A549 (cell line): ENCODE measurements around the gene KIAA1755. TPM values are rescaled to one million over a fixed set of nuclear protein-coding genes. Genes with fewer than 3 reads are reported as not detected.

ENCODE experiments used
- ATAC-seq, 2 experiments: fragments of 200-7000 bp in 1 of 2; fragments of >200 bp in 1 of 2; cut with Nextera tagmentation in 1 of 2; cut with Tn5 transposase in 1 of 2; 3 replicates each; pipeline versions ENCODE4 v1.8.0 to v1.9.1; 2018 to 2020; ENCODE audit warnings: mild to moderate bottlenecking in 1 of 2, moderate library complexity in 1 of 2
- CTCF ChIA-PET: fragments of 300-600 bp; sonication (Branson Sonifier 250); formaldehyde crosslinking; extraction: SDS; loops from one replicate; lab custom pipeline; 2021; ENCODE audit warnings: antibody characterized with exemption, inconsistent platforms; lab: Yijun Ruan, JAX
- POLR2A ChIA-PET: fragments of 350-600 bp; formaldehyde crosslinking; extraction: SDS; loops from one replicate; lab custom pipeline; 2021; ENCODE audit warnings: antibody characterized with exemption, inconsistent platforms; lab: Yijun Ruan, JAX
- DNase-seq, 2 experiments: peaks; one replicate each; pipeline versions ENCODE4 v3.0.0 to v3.0.0-alpha.2; 2011 to 2016; ENCODE audit warnings: low read depth in 1 of 2, low spot score in 1 of 2
- FAIRE-seq: peaks from 2 replicates; lab custom pipeline; 2011; peaks lifted over from hg19 to GRCh38; lab: Jason Lieb, UNC
- H3K27ac ChIP-seq, 2 experiments: fragments of >200 bp; sonication (Bioruptor Twin); formaldehyde crosslinking; 3 replicates each; pipeline ENCODE4 v1.5.1; 2016 to 2017
- H3K4me1 ChIP-seq: fragments of >200 bp; sonication (Bioruptor Twin); formaldehyde crosslinking; 3 replicates; pipeline ENCODE4 v1.6.1; 2016
- H3K4me2 ChIP-seq: fragments of >200 bp; sonication (Bioruptor Twin); formaldehyde crosslinking; 3 replicates; pipeline ENCODE4 v1.6.1; 2016
- H3K4me3 ChIP-seq: fragments of >200 bp; sonication (Bioruptor Twin); formaldehyde crosslinking; 3 replicates; pipeline ENCODE4 v1.5.1; 2016
- H3K9me3 ChIP-seq: fragments of >200 bp; sonication (Bioruptor Twin); formaldehyde crosslinking; 3 replicates; pipeline ENCODE4 v1.6.1; 2016
- BCL3 ChIP-seq: fragments of >200 bp; sonication (Bioruptor Twin); formaldehyde crosslinking; IDR thresholded peaks from 3 replicates; pipeline ENCODE4 v1.6.1; 2016
- CEBPB ChIP-seq, 2 experiments: fragments of >200 bp in 1 of 2; sonication (Bioruptor Twin) in 1 of 2; formaldehyde crosslinking in 1 of 2; IDR thresholded peaks; 2 replicates each; pipeline ENCODE4 v1.6.1; 2012 to 2016
- EHMT2 ChIP-seq: fragments of 200-600 bp; sonication (generic); IDR thresholded peaks from 2 replicates; pipeline ENCODE4 v1.6.1; 2016; ENCODE audit warnings: antibody characterized with exemption, low read depth, mild to moderate bottlenecking, moderate library complexity
- ELK1 ChIP-seq: fragments of 150-350 bp; IDR thresholded peaks from 2 replicates; pipeline ENCODE4 v1.6.1; 2014; ENCODE audit warnings: low read depth, mild to moderate bottlenecking, low read length
- ESRRA ChIP-seq: fragments of 150-350 bp; IDR thresholded peaks from 2 replicates; pipeline ENCODE4 v1.6.1; 2014; ENCODE audit warnings: mild to moderate bottlenecking, low read length, borderline replicate concordance
- FOXS1 ChIP-seq: fragments of 250-450 bp; sonication (Bioruptor Pico); IDR thresholded peaks from 2 replicates; pipeline ENCODE4 v1.5.0; 2020; ENCODE audit warnings: mild to moderate bottlenecking, moderate library complexity
- GATA3 ChIP-seq: IDR thresholded peaks from 2 replicates; pipeline ENCODE4 v1.6.1; 2012; ENCODE audit warnings: borderline replicate concordance
- HDAC2 ChIP-seq: fragments of 200-600 bp; sonication (generic); IDR thresholded peaks from 2 replicates; pipeline ENCODE4 v1.6.1; 2016
- HEYL ChIP-seq: fragments of 250-450 bp; sonication (Bioruptor Pico); IDR thresholded peaks from 2 replicates; pipeline ENCODE4 v1.8.0; 2021; ENCODE audit warnings: mild to moderate bottlenecking, moderate library complexity
- HMGXB4 ChIP-seq: fragments of 250-450 bp; sonication (Bioruptor Pico); IDR thresholded peaks from 2 replicates; pipeline ENCODE4 v1.5.0; 2021; ENCODE audit warnings: mild to moderate bottlenecking, moderate library complexity, borderline replicate concordance
- HOXB13 ChIP-seq: fragments of 250-450 bp; sonication (Bioruptor Pico); IDR thresholded peaks from 2 replicates; pipeline ENCODE4 v1.5.0; 2020; ENCODE audit warnings: low read depth, mild to moderate bottlenecking, moderate library complexity
- MAFK ChIP-seq: fragments of 450-650 bp; IDR thresholded peaks from 2 replicates; pipeline ENCODE4 v1.6.1; 2014; ENCODE audit not compliant: partially characterized antibody
- MAZ ChIP-seq: fragments of 150-350 bp; IDR thresholded peaks from 2 replicates; pipeline ENCODE4 v1.6.1; 2014; ENCODE audit warnings: antibody characterized with exemption, low read depth, low read length, borderline replicate concordance
- NFE2L2 ChIP-seq: fragments of 150-350 bp; conservative IDR thresholded peaks from 2 replicates; pipeline ENCODE4 v1.6.1; 2014; ENCODE audit warnings: low read length
- PBX3 ChIP-seq: IDR thresholded peaks from 2 replicates; pipeline ENCODE4 v1.6.1; 2012
- POLR2A ChIP-seq: IDR thresholded peaks from 2 replicates; pipeline ENCODE4 v1.6.1; 2012; ENCODE audit warnings: mild to moderate bottlenecking, low read length
- RFX5 ChIP-seq: fragments of 450-650 bp; IDR thresholded peaks from 2 replicates; pipeline ENCODE4 v1.7.1; 2014; ENCODE audit warnings: antibody characterized with exemption, mild to moderate bottlenecking, moderate library complexity
- TFCP2L1 ChIP-seq: fragments of 250-450 bp; sonication (Bioruptor Pico); IDR thresholded peaks from 2 replicates; pipeline ENCODE4 v1.5.0; 2021; ENCODE audit warnings: mild to moderate bottlenecking
- USF2 ChIP-seq: fragments of 450-650 bp; IDR thresholded peaks from 2 replicates; pipeline ENCODE4 v1.6.1; 2014; ENCODE audit warnings: antibody characterized with exemption
- ZC3H11A ChIP-seq: fragments of 450-650 bp; IDR thresholded peaks from 2 replicates; pipeline ENCODE4 v1.6.1; 2014; ENCODE audit warnings: antibody characterized with exemption, mild to moderate bottlenecking
- ZFP36 ChIP-seq: fragments of 450-650 bp; IDR thresholded peaks from 2 replicates; pipeline ENCODE4 v1.6.1; 2014; ENCODE audit warnings: borderline replicate concordance; ENCODE audit not compliant: partially characterized antibody
- ZNF302 ChIP-seq: fragments of 250-450 bp; sonication (Bioruptor Pico); IDR thresholded peaks from 2 replicates; pipeline ENCODE4 v1.9.0; 2021; ENCODE audit warnings: inconsistent platforms, mild to moderate bottlenecking, moderate library complexity
- ZSCAN20 ChIP-seq: fragments of 250-450 bp; sonication (Bioruptor Pico); IDR thresholded peaks from 2 replicates; pipeline ENCODE4 v1.8.0; 2022; ENCODE audit warnings: mild to moderate bottlenecking, moderate library complexity
- WGBS: methylation state at CpG from one replicate; pipeline ENCODE4 v1.1.6; 2017; ENCODE audit errors: missing lambda C conversion rate; 5-methylcytosine and 5-hydroxymethylcytosine counted together
- polyA plus RNA-seq, 4 experiments: library from polyadenylated mRNA; depleted of rRNA in 3 of 4; stranded (reverse); fragments of >200 nt; fragmentation: RNase III in 1 of 4; extraction: RNeasy Plus Mini Kit Qiagen cat#74134 plus additional on column Dnase treatment in 1 of 4; gene quantifications; 2 replicates in 3 of 4; 3 replicates in 1 of 4; pipeline ENCODE4 v1.2.3, GENCODE V29; 2011 to 2017

The KIAA1755 gene
- polyA plus RNA-seq, 2 of the 4 experiments (the other 2 are of a cell fraction), result 0.04 to 0.21 TPM

- no peak for DNase-seq
- FAIRE-seq, result no peak
- TF ChIP-seq FOXS1 (CRISPR knock-in tag) (no peak), ZFP36 (no peak), EHMT2 (no peak), HDAC2 (no peak)
- WGBS, result 61% methylated on average over 9 of the region's 9 CpGs
- peaks cover 41% of the 10 kb centered on the region for H3K9me3 ChIP-seq
- H3K4me1 ChIP-seq, result no peaks in the 10 kb centered on the region
- ChIA-PET POLR2A (no interaction called here), CTCF (interaction anchor here (0.7 to 2.8 kb wide), 3 partner anchors 23 to 188 kb away, joined by 3 to 13 read pairs (median 3); no protein-coding TSS in a partner anchor)
- H3K27ac ChIP-seq, result no peak overlapping the region
- no peak for ATAC-seq
- H3K4me3 ChIP-seq, result no peak overlapping the region
- no peak overlapping the region for H3K4me2 ChIP-seq
Measured at GRCh38 chr20:38245753-38246152, 14.8 kb downstream of the KIAA1755 start.

GRCh38 chr20:38243709-38244020 lies 16.9 kb downstream of the KIAA1755 start:
- ChIA-PET POLR2A (no interaction called here), CTCF (interaction anchor here (0.6 to 2.8 kb wide), 11 partner anchors 8 to 667 kb away, joined by 3 to 13 read pairs (median 5); no protein-coding TSS in a partner anchor)
- TF ChIP-seq MAFK (no peak), USF2 (no peak), ZSCAN20 (CRISPR knock-in tag) (no peak), EHMT2 (no peak), ZC3H11A (no peak), ESRRA (no peak), HMGXB4 (CRISPR knock-in tag) (no peak), GATA3 (no peak), TFCP2L1 (CRISPR knock-in tag) (no peak), ZNF302 (no peak), ELK1 (no peak), MAZ (no peak), PBX3 (no peak), HOXB13 (CRISPR knock-in tag) (no peak), NFE2L2 (no peak), POLR2A (no peak), RFX5 (no peak), BCL3 (no peak), CEBPB (IDR thresholded peaks at IDR 0.05) (no peak), HEYL (CRISPR knock-in tag) (no peak)
- no peaks in the 10 kb centered on the region for H3K4me1 ChIP-seq
- ATAC-seq (no peak), DNase-seq (no peak), FAIRE-seq (no peak)
- no peak overlapping the region for H3K4me2 ChIP-seq
- peaks cover 56% of the 10 kb centered on the region for H3K9me3 ChIP-seq
- H3K27ac ChIP-seq, result no peak overlapping the region
- WGBS, result 21% methylated on average over 2 of the region's 2 CpGs
- H3K4me3 ChIP-seq, result no peak overlapping the region
